Measurements from ENCODE around the gene ARMC3. TPM values are rescaled to one million over a fixed set of nuclear protein-coding genes. Genes with fewer than 3 reads are reported as not detected.

Gene ARMC3
- total RNA-seq, 1 experiment from 2014 or later = 0.09 TPM

- Histone ChIP-seq H4K91ac (ENCODE audit: insufficient read length, low read depth, low read length) (no peak overlapping the region), H2BK15ac (ENCODE audit: low read depth, low read length) (no peak overlapping the region), H3K9ac (ENCODE audit: extremely low read depth, insufficient read length, low read length) (no peak overlapping the region), H3K4me1 (ENCODE audit: insufficient read depth, low read length) (no peaks in the 10 kb centered on the region), H3K14ac (ENCODE audit: insufficient read depth, low read length) (no peak overlapping the region), H2BK12ac (ENCODE audit: insufficient read length, low read depth, low read length) (no peak overlapping the region), H3K79me2 (ENCODE audit: insufficient read depth, low read length) (no peaks in the 10 kb centered on the region), H4K5ac (ENCODE audit: insufficient read length, low read depth, low read length) (no peak overlapping the region), H4K8ac (replicated peaks; ENCODE audit: insufficient read length, low read depth, low read length) (no peak overlapping the region), H3K27ac (ENCODE audit: insufficient read length, low read depth, low read length) (no peak overlapping the region), H3K56ac (ENCODE audit: insufficient read length, low read depth, low read length) (no peak overlapping the region), H2BK120ac (ENCODE audit: low read depth, low read length, poor library complexity, severe bottlenecking) (no peak overlapping the region), H2AFZ (ENCODE audit: low read length) (no peak overlapping the region), H2AK5ac (ENCODE audit: insufficient read length, low read length) (no peak overlapping the region), H3K79me1 (ENCODE audit: insufficient read depth, low read depth, low read length, poor library complexity, severe bottlenecking) (no peaks in the 10 kb centered on the region), H3K4ac (ENCODE audit: low read depth, low read length) (no peak overlapping the region), H3T11ph (ENCODE audit: low read length) (no peak overlapping the region), H3K18ac (ENCODE audit: insufficient read length, low read depth, low read length) (no peak overlapping the region), H2BK20ac (ENCODE audit: low read depth, low read length, poor library complexity, severe bottlenecking) (no peak overlapping the region), H3K23ac (ENCODE audit: insufficient read length, low read depth, low read length) (no peak overlapping the region), H3K23me2 (ENCODE audit: insufficient read length, low read depth, low read length, poor library complexity, severe bottlenecking) (no peaks in the 10 kb centered on the region), H4K20me1 (ENCODE audit: control insufficient read depth, insufficient read depth, insufficient read length) (no peaks in the 10 kb centered on the region), H3K9me3 (ENCODE audit: control insufficient read depth, low read depth, low read length) (no peaks in the 10 kb centered on the region), H2BK5ac (ENCODE audit: insufficient read length, low read length) (no peak overlapping the region), H3K27me3 (ENCODE audit: insufficient read depth, low read length) (no peaks in the 10 kb centered on the region), H3K4me2 (ENCODE audit: insufficient read depth, insufficient read length, low read length) (no peak overlapping the region)
- H3K27ac Mint-ChIP-seq = no peak overlapping the region
- peaks cover 0 to 3% of the 10 kb centered on the region in 2 experiments; a peak in 1 of 5 replicates for H3K9me3 Mint-ChIP-seq
- peaks cover 0 to 4% (median 0%) of the 10 kb centered on the region in 3 experiments; a peak in 2 of 7 replicates for H3K36me3 Mint-ChIP-seq (ENCODE audit: insufficient read depth in 1 of 3, low read depth in 3 of 3)
- H3K4me1 Mint-ChIP-seq = peaks cover 3 to 6% of the 10 kb centered on the region in 2 experiments; a peak in 1 of 4 replicates
- DNase-seq = no peak
- H3K4me3 Mint-ChIP-seq = no peak overlapping the region
- WGBS (ENCODE audit: extremely low coverage, insufficient read length, low lambda C conversion rate) = no CpG with 5 or more reads among the region's 1 CpG
- TF ChIP-seq CTCF (conservative IDR thresholded peaks at IDR 0.05) = no peak
- no peaks in the 10 kb centered on the region for H3K27me3 Mint-ChIP-seq (ENCODE audit: low read depth)
Observed at GRCh38 chr10:22962817-22963216, 35.0 kb downstream of the ARMC3 start.

Data from H9 (cell line).